Measurements from ENCODE around the gene REV3L.

GRCh38 chr6:111417946-111418345 is 65.1 kb downstream of the REV3L start:
- TF ChIP-seq CTCF (IDR thresholded peaks at IDR 0.05; ENCODE audit: low read length) (no peak), EZH2 (optimal IDR thresholded peaks at IDR 0.05; ENCODE audit: low read depth, low read length) (no peak)

All from MM.1S (cell line).